ENCODE results near the gene ABHD3.
"Not testable (repeated sequence)": the region's sequence is repeated elsewhere in the genome, so short reads cannot be mapped to it uniquely, and the experiment has no call there.

Gene ABHD3

DNA sequence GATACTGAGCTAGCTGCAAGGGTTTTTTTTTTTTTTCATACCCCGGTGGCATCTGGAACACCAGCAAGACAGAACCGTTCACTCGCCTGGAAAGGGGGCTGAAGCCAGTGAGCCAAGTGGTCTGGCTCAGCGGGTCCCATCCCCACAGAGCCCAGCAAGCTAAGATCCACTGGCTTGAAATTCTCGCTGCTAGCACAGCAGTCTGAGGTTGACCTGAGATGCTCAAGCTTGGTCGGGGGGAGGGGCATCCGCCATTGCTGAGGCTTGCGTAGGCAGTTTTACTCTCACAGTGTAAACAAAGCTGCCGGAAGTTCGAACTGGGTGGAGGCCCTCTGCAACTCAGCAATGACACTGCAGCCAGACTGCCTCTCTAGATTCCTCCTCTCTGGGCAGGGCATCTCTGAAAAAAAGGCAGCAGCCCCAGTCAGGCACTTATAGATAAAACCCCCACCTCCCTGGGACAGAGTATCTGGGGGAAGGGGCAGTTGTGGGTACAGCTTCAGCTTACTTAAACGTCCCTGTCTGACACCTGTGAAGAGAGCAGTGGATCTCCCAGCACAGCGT lies 31.0 kb upstream of the ABHD3 start:
- POLR2A ChIA-PET: no interaction called here
- CTCF ChIA-PET: no interaction called here
- TF ChIP-seq, protein P1, sequence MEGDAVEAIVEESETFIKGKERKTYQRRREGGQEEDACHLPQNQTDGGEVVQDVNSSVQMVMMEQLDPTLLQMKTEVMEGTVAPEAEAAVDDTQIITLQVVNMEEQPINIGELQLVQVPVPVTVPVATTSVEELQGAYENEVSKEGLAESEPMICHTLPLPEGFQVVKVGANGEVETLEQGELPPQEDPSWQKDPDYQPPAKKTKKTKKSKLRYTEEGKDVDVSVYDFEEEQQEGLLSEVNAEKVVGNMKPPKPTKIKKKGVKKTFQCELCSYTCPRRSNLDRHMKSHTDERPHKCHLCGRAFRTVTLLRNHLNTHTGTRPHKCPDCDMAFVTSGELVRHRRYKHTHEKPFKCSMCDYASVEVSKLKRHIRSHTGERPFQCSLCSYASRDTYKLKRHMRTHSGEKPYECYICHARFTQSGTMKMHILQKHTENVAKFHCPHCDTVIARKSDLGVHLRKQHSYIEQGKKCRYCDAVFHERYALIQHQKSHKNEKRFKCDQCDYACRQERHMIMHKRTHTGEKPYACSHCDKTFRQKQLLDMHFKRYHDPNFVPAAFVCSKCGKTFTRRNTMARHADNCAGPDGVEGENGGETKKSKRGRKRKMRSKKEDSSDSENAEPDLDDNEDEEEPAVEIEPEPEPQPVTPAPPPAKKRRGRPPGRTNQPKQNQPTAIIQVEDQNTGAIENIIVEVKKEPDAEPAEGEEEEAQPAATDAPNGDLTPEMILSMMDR (IDR thresholded peaks at IDR 0.05; ENCODE audit: control extremely low read depth, extremely low read depth, low read depth, missing control alignments): no peak
- no peak for DNase-seq (ENCODE audit: extremely low spot score)

DNA sequence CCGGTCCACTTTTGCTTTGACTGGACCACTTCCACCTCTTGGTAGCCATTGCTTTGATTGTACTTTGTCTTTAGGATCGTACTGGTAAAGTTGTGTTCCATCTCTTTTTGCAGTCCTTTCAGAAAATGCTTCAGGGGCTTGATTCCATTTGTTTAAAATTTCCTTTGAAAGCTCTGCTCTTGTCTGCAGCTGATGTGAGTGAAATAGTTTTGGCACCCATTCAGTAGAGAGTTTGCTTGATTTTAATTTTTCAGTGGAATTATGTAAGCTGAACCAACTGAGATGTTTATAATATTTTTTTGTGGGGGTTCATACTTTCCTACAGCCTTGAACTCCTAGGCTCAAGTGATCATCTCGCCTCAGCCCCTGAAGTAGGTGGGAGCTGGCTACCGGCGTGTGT lies 28.4 kb upstream of the ABHD3 start:
- POLR2A ChIA-PET: no interaction called here
- TF ChIP-seq, protein P1 (IDR thresholded peaks at IDR 0.05; ENCODE audit: control extremely low read depth, extremely low read depth, low read depth, missing control alignments): no peak
- no peak for DNase-seq (ENCODE audit: extremely low spot score)
- CTCF ChIA-PET: interaction anchor here (1.0 to 1.3 kb wide), 2 partner anchors 16 to 19 kb away, joined by 3 read pairs; no protein-coding TSS in a partner anchor

DNA sequence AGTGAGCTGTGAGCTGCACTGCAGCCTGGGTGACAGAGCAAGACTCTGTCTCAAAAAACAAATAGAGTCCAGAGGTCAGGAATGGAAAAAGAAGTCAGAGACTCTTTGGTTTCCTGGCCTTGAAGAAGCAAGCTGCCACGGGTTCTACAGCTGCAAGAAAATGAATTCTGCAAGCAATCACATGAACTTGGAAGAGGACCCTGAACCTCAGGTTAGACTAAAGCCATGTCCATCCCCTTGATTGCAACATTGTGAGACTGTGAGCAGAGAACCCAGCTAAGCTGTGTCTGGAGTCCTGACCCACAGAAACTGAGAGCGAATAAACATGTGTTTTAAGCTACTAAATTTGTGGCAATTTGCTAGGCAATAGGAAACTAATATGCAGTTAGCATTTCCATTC lies 23.1 kb upstream of the ABHD3 start:
- POLR2A ChIA-PET: interaction anchor here (0.8 kb wide), 1 partner anchor 13 kb away, joined by 3 read pairs; the partner anchor contains the start of gene MIB1

DNA sequence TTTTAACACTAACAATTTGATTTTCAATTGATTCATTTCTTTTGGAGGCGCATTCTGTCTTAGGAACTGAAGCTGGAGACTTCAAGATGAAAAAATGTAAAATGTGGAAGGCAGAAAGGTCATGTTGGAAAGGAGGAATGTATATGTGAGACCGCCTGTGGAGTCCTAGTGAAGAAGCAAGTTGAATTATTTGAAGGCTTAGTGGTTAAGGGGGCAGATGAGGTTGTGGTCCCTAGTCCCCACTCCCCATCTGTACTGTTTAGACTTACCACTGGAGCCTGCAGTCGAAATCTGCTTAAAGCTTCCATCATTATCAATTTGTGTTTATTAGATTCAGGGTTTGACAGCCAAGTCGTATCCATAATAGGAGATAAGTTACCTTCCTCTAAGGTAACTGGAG lies 20.6 kb upstream of the ABHD3 start:
- ChIA-PET POLR2A (no interaction called here), CTCF (no interaction called here)
- no peak for DNase-seq (ENCODE audit: extremely low spot score)
- TF ChIP-seq, protein P1 (IDR thresholded peaks at IDR 0.05; ENCODE audit: control extremely low read depth, extremely low read depth, low read depth, missing control alignments): no peak

More for the DNA sequence above, 23.1 kb upstream of the ABHD3 start:
- CTCF ChIA-PET: interaction anchor here (0.9 to 1.4 kb wide), 3 partner anchors 10 to 12 kb away, joined by 3 to 4 read pairs (median 3); no protein-coding TSS in a partner anchor
- TF ChIP-seq, protein P1 (IDR thresholded peaks at IDR 0.05; ENCODE audit: control extremely low read depth, extremely low read depth, low read depth, missing control alignments): no peak
- DNase-seq (ENCODE audit: extremely low spot score): no peak

DNA sequence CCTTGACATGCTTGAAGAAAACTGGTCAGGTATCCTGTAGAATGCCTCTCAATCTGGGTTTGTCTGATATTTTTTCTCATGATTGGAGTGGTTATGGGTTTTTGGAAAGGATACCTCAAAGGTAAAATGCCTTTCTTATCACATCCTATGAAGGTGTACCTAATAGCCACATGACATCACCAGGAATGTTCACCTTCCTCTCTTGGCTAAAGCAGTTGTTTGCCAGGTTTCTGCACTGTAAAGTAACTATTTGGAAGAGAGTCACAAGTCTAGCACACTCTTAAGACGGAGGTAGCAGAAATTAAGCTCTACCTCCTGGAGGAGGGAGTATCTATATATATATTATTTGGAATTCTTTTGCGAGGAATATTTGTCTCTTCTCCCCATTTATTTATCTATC lies 18.1 kb upstream of the ABHD3 start:
- ChIA-PET POLR2A (no interaction called here), CTCF (no interaction called here)
- no peak for DNase-seq (ENCODE audit: extremely low spot score)
- TF ChIP-seq, protein P1 (IDR thresholded peaks at IDR 0.05; ENCODE audit: control extremely low read depth, extremely low read depth, low read depth, missing control alignments): no peak

DNA sequence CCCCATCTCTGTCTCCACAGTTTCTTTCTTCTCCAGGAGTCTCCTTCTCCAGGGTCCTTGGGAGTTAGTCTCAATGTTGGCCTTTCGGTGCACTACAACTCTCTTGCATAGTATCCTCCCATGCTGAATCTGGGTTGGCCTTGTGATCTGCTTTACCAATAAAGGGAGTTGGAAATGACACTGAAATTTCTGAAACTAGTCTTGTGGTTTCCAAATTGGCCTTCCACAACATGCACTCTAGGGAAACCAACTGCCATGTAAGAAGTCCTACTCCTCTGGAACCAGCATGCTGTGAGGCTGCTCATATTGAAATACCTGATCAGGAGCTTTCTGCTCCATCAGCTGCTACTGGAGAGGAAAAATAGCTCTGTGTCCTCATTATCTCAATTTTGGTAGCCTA lies 9.9 kb upstream of the ABHD3 start:
- DNase-seq (ENCODE audit: extremely low spot score): no peak
- TF ChIP-seq, protein P1 (IDR thresholded peaks at IDR 0.05; ENCODE audit: control extremely low read depth, extremely low read depth, low read depth, missing control alignments): no peak
- POLR2A ChIA-PET: no interaction called here
- CTCF ChIA-PET: interaction anchor here (1.3 to 1.6 kb wide), 3 partner anchors 9 to 62 kb away, joined by 3 to 4 read pairs (median 4); no protein-coding TSS in a partner anchor

DNA sequence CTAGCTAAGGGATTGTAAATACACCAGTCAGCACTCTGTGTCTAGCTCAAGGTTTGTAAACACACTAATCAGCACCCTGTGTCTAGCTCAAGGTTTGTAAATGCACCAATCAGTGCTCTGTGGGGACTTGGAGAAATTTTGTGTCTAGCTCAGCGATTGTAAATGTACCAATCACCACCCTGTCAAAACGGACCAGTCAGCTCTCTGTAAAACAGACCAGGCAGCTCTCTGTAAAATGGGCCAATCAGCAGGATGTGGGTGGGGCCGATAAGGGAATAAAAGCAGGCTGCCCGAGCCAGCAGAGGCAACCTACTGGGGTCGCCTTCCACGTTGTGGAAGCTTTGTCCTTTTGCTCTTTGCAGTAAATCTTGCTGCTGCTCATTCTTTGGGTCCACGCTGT lies 2.6 kb upstream of the ABHD3 start:
- CTCF ChIA-PET: interaction anchor here (1.0 to 2.0 kb wide), 4 partner anchors 8 to 106 kb away, joined by 3 to 6 read pairs (median 3); partner anchors contain the start of genes ESCO1 and SNRPD1
- DNase-seq (ENCODE audit: extremely low spot score); POLR2A ChIA-PET: not testable (repeated sequence)
